Measurements from ENCODE around the gene B3GNT2. TPM values are rescaled to one million over a fixed set of nuclear protein-coding genes. Genes with fewer than 3 reads are reported as not detected.

Gene B3GNT2
- total and polyA plus RNA-seq, 2 donors (not counting 3 experiments of a cell fraction or from before 2014, with no cell fraction given): 9.5 to 21.2 TPM

DNA sequence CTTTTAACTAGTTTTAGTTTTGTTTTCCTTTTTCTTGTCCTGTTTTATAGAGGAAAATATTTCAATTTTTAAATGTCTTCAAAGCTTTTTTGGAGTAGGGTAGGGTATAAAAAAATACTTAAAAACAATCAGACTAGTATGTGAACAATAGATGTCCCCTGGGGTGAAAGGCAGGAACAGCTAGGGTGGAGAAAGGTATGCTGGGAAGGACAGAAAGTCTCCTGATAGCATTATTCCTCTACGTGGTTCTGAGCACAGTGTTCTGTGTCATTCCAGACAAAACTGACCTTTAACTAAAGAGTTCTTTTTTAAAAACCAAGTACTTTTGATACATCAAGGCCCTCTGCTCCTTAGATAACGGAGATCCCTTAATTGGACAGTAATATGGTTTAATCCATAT lies 32.1 kb upstream of the B3GNT2 start:
- no peak overlapping the region for H3K9ac ChIP-seq (replicated peaks; ENCODE audit: extremely low read depth, insufficient read depth, low read length)
- H3K4me1 ChIP-seq (ENCODE audit: control insufficient read depth, extremely low read depth, insufficient read depth, low read length): no peaks in the 10 kb centered on the region
- no peak overlapping the region for H3K4me2 ChIP-seq (ENCODE audit: insufficient read depth, low read length)
- no peak overlapping the region for H3K4me3 ChIP-seq (replicated peaks in 1 of 3; ENCODE audit: insufficient read depth in 1 of 3, low read depth in 1 of 3, low read length in 3 of 3)
- no peaks in the 10 kb centered on the region for H3K79me2 ChIP-seq (ENCODE audit: control insufficient read depth, insufficient read depth, low read length)
- no peak overlapping the region for H3K27ac ChIP-seq (ENCODE audit: insufficient read depth, low read depth, low read length)
- H3K9me1 ChIP-seq (replicated peaks; ENCODE audit: control insufficient read depth, extremely low read depth, insufficient read depth, low read length): no peaks in the 10 kb centered on the region
- H3K36me3 ChIP-seq (ENCODE audit: control insufficient read depth in 2 of 2, extremely low read depth in 1 of 2, insufficient read depth in 2 of 2, low read length in 2 of 2): no peaks in the 10 kb centered on the region
- no peaks in the 10 kb centered on the region for H4K20me1 ChIP-seq (replicated peaks; ENCODE audit: control insufficient read depth, extremely low read depth, insufficient read depth, low read length)
- no TSS peak for BruUV-seq (replicated peaks)
- ChIA-PET POLR2A (no interaction called here), CTCF (interaction anchor here (0.8 to 1.1 kb wide), 3 partner anchors 29 to 249 kb away, joined by 3 read pairs; no protein-coding TSS in a partner anchor)
- H3K9me3 ChIP-seq (replicated peaks; ENCODE audit: control insufficient read depth, insufficient read depth, low read length): no peaks in the 10 kb centered on the region
- H2AFZ ChIP-seq (ENCODE audit: low read depth, low read length): no peak overlapping the region
- intact Hi-C loops (cut with micrococcal nuclease): no loop called here
- no peaks in the 10 kb centered on the region for H3K27me3 ChIP-seq (ENCODE audit: control insufficient read depth in 2 of 2, insufficient read depth in 2 of 2, low read length in 2 of 2)
- DNase-seq (ENCODE audit: low read depth, low spot score) (no peak), FAIRE-seq (peak; percentile 8)
- dilution Hi-C loops (cut with MboI; ENCODE audit: extremely low pct_ligation_motif_present, low sequenced_read_pairs): no loop called here
- TF ChIP-seq POLR2AphosphoS5 (IDR thresholded peaks at IDR 0.05; ENCODE audit: insufficient read depth, low read depth, low read length) (no peak), EZH2 (IDR thresholded peaks at IDR 0.05; ENCODE audit: borderline replicate concordance, low read depth, low read length, severe bottlenecking) (no peak), JUN (IDR thresholded peaks at IDR 0.05; ENCODE audit: borderline replicate concordance, insufficient read depth, insufficient read length, low read depth) (no peak), MAX (IDR thresholded peaks at IDR 0.05; ENCODE audit: insufficient read depth, insufficient read length) (no peak)

- TF ChIP-seq MAX (IDR thresholded peaks at IDR 0.05; ENCODE audit: insufficient read depth, insufficient read length) (no peak), POLR2A (IDR thresholded peaks at IDR 0.05; ENCODE audit: low read depth, low read length) (no peak), GATA2 (IDR thresholded peaks at IDR 0.05; ENCODE audit: insufficient read depth, insufficient read length, low read depth, low read length) (no peak), FOS (IDR thresholded peaks at IDR 0.05; ENCODE audit: borderline replicate concordance, insufficient read depth, low read length) (no peak), MYC (IDR thresholded peaks at IDR 0.05; ENCODE audit: low read depth, low read length) (no peak), JUN (IDR thresholded peaks at IDR 0.05; ENCODE audit: borderline replicate concordance, insufficient read depth, insufficient read length, low read depth) (no peak), POLR2AphosphoS5 (IDR thresholded peaks at IDR 0.05; ENCODE audit: insufficient read depth, low read depth, low read length) (no peak), EZH2 (IDR thresholded peaks at IDR 0.05; ENCODE audit: borderline replicate concordance, low read depth, low read length, severe bottlenecking) (no peak)
- TF ChIP-seq, protein P1, sequence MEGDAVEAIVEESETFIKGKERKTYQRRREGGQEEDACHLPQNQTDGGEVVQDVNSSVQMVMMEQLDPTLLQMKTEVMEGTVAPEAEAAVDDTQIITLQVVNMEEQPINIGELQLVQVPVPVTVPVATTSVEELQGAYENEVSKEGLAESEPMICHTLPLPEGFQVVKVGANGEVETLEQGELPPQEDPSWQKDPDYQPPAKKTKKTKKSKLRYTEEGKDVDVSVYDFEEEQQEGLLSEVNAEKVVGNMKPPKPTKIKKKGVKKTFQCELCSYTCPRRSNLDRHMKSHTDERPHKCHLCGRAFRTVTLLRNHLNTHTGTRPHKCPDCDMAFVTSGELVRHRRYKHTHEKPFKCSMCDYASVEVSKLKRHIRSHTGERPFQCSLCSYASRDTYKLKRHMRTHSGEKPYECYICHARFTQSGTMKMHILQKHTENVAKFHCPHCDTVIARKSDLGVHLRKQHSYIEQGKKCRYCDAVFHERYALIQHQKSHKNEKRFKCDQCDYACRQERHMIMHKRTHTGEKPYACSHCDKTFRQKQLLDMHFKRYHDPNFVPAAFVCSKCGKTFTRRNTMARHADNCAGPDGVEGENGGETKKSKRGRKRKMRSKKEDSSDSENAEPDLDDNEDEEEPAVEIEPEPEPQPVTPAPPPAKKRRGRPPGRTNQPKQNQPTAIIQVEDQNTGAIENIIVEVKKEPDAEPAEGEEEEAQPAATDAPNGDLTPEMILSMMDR (IDR thresholded peaks at IDR 0.05; ENCODE audit: extremely low read depth in 1 of 2, insufficient read depth in 1 of 2, low read depth in 1 of 2, low read length in 2 of 2): no peak
Observed at GRCh38 chr2:62175728-62176127, 20.2 kb upstream of the B3GNT2 start.

More at GRCh38 chr2:62175728-62176127, 20.2 kb upstream of the B3GNT2 start:
- POLR2A ChIA-PET: no interaction called here
- H3K27ac ChIP-seq (ENCODE audit: insufficient read depth, low read depth, low read length): no peak overlapping the region
- no peak overlapping the region for H2AFZ ChIP-seq (ENCODE audit: low read depth, low read length)
- DNase-seq (ENCODE audit: low read depth, low spot score) (no peak), FAIRE-seq (no peak)
- no TSS peak for BruUV-seq (replicated peaks)
- H3K4me3 ChIP-seq (replicated peaks in 1 of 3; ENCODE audit: insufficient read depth in 1 of 3, low read depth in 1 of 3, low read length in 3 of 3): no peak overlapping the region
- dilution Hi-C loops (cut with MboI; ENCODE audit: extremely low pct_ligation_motif_present, low sequenced_read_pairs) (no loop called here), intact Hi-C loops (cut with micrococcal nuclease) (no loop called here)
- no peak overlapping the region for H3K4me2 ChIP-seq (ENCODE audit: insufficient read depth, low read length)
- no peak overlapping the region for H3K9ac ChIP-seq (replicated peaks; ENCODE audit: extremely low read depth, insufficient read depth, low read length)
- no peaks in the 10 kb centered on the region for H3K9me1 ChIP-seq (replicated peaks; ENCODE audit: control insufficient read depth, extremely low read depth, insufficient read depth, low read length)
- H3K36me3 ChIP-seq (ENCODE audit: control insufficient read depth in 2 of 2, extremely low read depth in 1 of 2, insufficient read depth in 2 of 2, low read length in 2 of 2): no peaks in the 10 kb centered on the region
- CTCF ChIA-PET: interaction anchor here (1.0 kb wide), 1 partner anchor 229 kb away, joined by 3 read pairs; no protein-coding TSS in a partner anchor
- H3K4me1 ChIP-seq (ENCODE audit: control insufficient read depth, extremely low read depth, insufficient read depth, low read length): peaks cover 3% of the 10 kb centered on the region
- no peaks in the 10 kb centered on the region for H3K9me3 ChIP-seq (replicated peaks; ENCODE audit: control insufficient read depth, insufficient read depth, low read length)
- H3K27me3 ChIP-seq (ENCODE audit: control insufficient read depth in 2 of 2, insufficient read depth in 2 of 2, low read length in 2 of 2): no peaks in the 10 kb centered on the region
- no peaks in the 10 kb centered on the region for H4K20me1 ChIP-seq (replicated peaks; ENCODE audit: control insufficient read depth, extremely low read depth, insufficient read depth, low read length)
- H3K79me2 ChIP-seq (ENCODE audit: control insufficient read depth, insufficient read depth, low read length): no peaks in the 10 kb centered on the region
